Measurements from ENCODE around the gene ZDHHC11. TPM values are rescaled to one million over a fixed set of nuclear protein-coding genes. Genes with fewer than 3 reads are reported as not detected.
A peak's percentile ranks its signal among the peaks of the same experiment; 100 is the strongest.

The ZDHHC11 gene
- total RNA-seq, 1 donor from 2014 or later: 6.3 TPM

- Mint-ChIP-seq H3K4me3 (ENCODE audit: unreplicated experiment) (no peak overlapping the region), H3K27ac (ENCODE audit: unreplicated experiment) (no peak overlapping the region), H3K4me1 (ENCODE audit: unreplicated experiment) (no peaks in the 10 kb centered on the region), H3K27me3 (ENCODE audit: unreplicated experiment) (peaks cover 6% of the 10 kb centered on the region), H3K9me3 (ENCODE audit: unreplicated experiment) (no peaks in the 10 kb centered on the region), H3K36me3 (ENCODE audit: unreplicated experiment) (no peaks in the 10 kb centered on the region)
- no peak for DNase-seq (ENCODE audit: extremely low spot score, unreplicated experiment)
- no peak for TF ChIP-seq CTCF (IDR thresholded peaks at IDR 0.05)
These were observed 1.9 kb upstream of the ZDHHC11 start for GRCh38 chr5:852431-853401.

- H3K27me3 Mint-ChIP-seq (ENCODE audit: unreplicated experiment): peaks cover 6% of the 10 kb centered on the region
- H3K36me3 Mint-ChIP-seq (ENCODE audit: unreplicated experiment): no peaks in the 10 kb centered on the region
- no peak for TF ChIP-seq CTCF (IDR thresholded peaks at IDR 0.05)
- DNase-seq (ENCODE audit: extremely low spot score, unreplicated experiment): no peak
- H3K27ac Mint-ChIP-seq (ENCODE audit: unreplicated experiment): peak overlapping the region; percentile 17
- H3K9me3 Mint-ChIP-seq (ENCODE audit: unreplicated experiment): no peaks in the 10 kb centered on the region
- H3K4me3 Mint-ChIP-seq (ENCODE audit: unreplicated experiment): no peak overlapping the region
- no peaks in the 10 kb centered on the region for H3K4me1 Mint-ChIP-seq (ENCODE audit: unreplicated experiment)
These were observed 1.2 kb upstream of the ZDHHC11 start for GRCh38 chr5:852018-852417.

GRCh38 chr5:851553-851952 lies 767 bp upstream of the ZDHHC11 start:
- Mint-ChIP-seq H3K4me3 (ENCODE audit: unreplicated experiment) (no peak overlapping the region), H3K27ac (ENCODE audit: unreplicated experiment) (no peak overlapping the region), H3K27me3 (ENCODE audit: unreplicated experiment) (peaks cover 6% of the 10 kb centered on the region), H3K36me3 (ENCODE audit: unreplicated experiment) (no peaks in the 10 kb centered on the region), H3K9me3 (ENCODE audit: unreplicated experiment) (no peaks in the 10 kb centered on the region), H3K4me1 (ENCODE audit: unreplicated experiment) (no peaks in the 10 kb centered on the region)
- no peak for TF ChIP-seq CTCF (IDR thresholded peaks at IDR 0.05)
- DNase-seq (ENCODE audit: extremely low spot score, unreplicated experiment): no peak

- Mint-ChIP-seq H3K27me3 (ENCODE audit: unreplicated experiment) (peaks cover 6% of the 10 kb centered on the region), H3K36me3 (ENCODE audit: unreplicated experiment) (no peaks in the 10 kb centered on the region), H3K9me3 (ENCODE audit: unreplicated experiment) (no peaks in the 10 kb centered on the region), H3K27ac (ENCODE audit: unreplicated experiment) (no peak overlapping the region), H3K4me1 (ENCODE audit: unreplicated experiment) (no peaks in the 10 kb centered on the region), H3K4me3 (ENCODE audit: unreplicated experiment) (no peak overlapping the region)
- no peak for DNase-seq (ENCODE audit: extremely low spot score, unreplicated experiment)
- TF ChIP-seq CTCF (IDR thresholded peaks at IDR 0.05): no peak
These were observed 290 bp upstream of the ZDHHC11 start for GRCh38 chr5:851076-851475.

GRCh38 chr5:849651-850301 lies 1.0 kb downstream of the ZDHHC11 start:
- H3K4me1 Mint-ChIP-seq (ENCODE audit: unreplicated experiment): no peaks in the 10 kb centered on the region
- no peak overlapping the region for H3K27ac Mint-ChIP-seq (ENCODE audit: unreplicated experiment)
- DNase-seq (ENCODE audit: extremely low spot score, unreplicated experiment): no peak
- H3K4me3 Mint-ChIP-seq (ENCODE audit: unreplicated experiment): no peak overlapping the region
- no peak for TF ChIP-seq CTCF (IDR thresholded peaks at IDR 0.05)
- no peaks in the 10 kb centered on the region for H3K9me3 Mint-ChIP-seq (ENCODE audit: unreplicated experiment)
- no peaks in the 10 kb centered on the region for H3K36me3 Mint-ChIP-seq (ENCODE audit: unreplicated experiment)
- peaks cover 6% of the 10 kb centered on the region for H3K27me3 Mint-ChIP-seq (ENCODE audit: unreplicated experiment)
